Right ventricle myocardium superior (tissue), 1 donor: ENCODE data around the gene GADL1. TPM values are rescaled to one million over a fixed set of nuclear protein-coding genes. Genes with fewer than 3 reads are reported as not detected.

ENCODE experiments used
- ATAC-seq: fragments of 200-7000 bp; cut with Tn5 transposase; one replicate; pipeline ENCODE4 v1.9.1; 2020; ENCODE audit warnings: mild to moderate bottlenecking; ENCODE audit not compliant: poor library complexity
- DNase-seq: peaks from one replicate; pipeline ENCODE4 v3.0.0-alpha.2; 2020
- intact Hi-C: fragments of 100-400 bp; cut with DNase I; formaldehyde crosslinking; loops from one replicate; pipeline ENCODE4 v1.11.2; 2022
- total RNA-seq: library from RNA; stranded (reverse); fragmentation: NEBNext Ultra II Directional; extraction: Animal tissue kit (Norgen Biotek cat#: 25700); gene quantifications from one replicate; pipeline ENCODE4 v1.2.1, GENCODE V29; 2021
- donor health status: DM: no; HTN: yes; CAD: no; lungs with severe emphysema.

The GADL1 gene
- total RNA-seq, 1 donor from 2014 or later = not detected

DNA sequence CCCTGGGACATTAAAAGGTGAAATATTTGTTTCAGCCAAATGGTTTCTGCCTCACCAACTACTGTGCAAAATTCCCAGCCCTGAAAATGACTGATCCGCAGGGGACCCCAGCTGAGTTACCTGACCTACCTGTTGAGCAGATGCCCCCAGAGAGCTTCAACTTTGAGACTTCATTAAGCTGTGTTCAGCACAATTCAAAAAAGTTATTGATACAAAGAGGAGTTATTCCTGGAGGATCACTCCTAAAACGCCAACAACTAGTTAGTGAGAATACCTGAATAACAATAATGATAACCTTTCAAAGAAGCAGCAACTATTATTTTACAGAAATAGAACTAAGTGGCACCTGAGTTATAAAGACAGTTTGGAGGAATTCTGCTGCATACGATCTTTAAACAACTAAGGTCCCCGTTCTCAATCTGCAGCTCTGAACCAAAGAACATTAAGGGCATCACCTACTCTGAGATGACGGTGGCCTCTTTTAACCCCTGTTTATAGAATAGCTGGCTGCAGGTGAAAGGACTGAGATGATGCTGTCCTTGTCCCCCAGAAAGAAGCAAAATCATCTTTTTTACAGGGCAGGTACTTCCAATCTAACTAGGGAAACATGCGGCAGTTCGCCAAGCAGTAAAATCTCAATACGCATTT, 659 bp downstream of the GADL1 start:
- DNase-seq = no peak
- no peak for ATAC-seq
- intact Hi-C loops = loop anchor here (10.0 kb wide), 1 partner anchor 119 kb away; no protein-coding TSS in a partner anchor

DNA sequence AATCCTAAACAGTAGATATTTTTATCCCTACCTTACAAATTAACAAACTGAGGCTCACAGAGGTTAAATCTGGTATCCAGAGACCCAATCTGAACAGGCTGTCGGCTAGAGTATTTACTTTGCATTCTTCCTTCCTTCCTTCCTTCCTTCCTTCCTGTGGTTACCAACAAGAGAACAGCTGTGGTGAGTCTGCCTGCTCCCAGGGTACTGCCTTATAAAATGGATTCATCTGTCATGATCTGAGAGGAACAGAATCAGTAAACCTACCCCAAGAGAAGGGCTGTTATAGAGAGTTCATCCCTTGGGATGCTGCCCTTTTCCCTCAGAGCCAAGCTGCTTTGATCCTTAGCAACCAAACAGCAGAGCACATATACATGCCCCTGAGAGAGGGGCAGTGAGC, 3.6 kb downstream of the GADL1 start:
- ATAC-seq (no peak), DNase-seq (no peak)
- intact Hi-C loops = loop anchor here (10.0 kb wide), 1 partner anchor 116 kb away; no protein-coding TSS in a partner anchor

DNA sequence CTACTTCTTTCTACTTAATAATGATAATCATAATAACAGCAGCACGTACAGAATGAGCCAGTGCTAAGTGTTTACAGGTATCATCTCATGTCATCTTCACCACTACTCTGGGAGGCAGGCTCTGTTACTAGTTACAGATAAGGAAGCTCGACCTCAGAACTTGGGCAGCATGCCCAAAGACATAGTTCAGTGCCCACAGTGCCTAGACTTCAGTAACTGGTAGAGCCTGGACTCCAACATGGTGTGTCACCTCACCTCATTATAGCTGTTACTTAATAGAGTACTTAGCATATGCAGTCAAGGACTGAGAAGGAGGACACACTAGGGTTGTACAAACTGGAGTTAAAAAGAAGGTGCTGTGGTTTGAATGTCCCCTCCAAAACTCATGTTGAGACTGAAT, 7.6 kb downstream of the GADL1 start:
- no peak for DNase-seq
- no peak for ATAC-seq

DNA sequence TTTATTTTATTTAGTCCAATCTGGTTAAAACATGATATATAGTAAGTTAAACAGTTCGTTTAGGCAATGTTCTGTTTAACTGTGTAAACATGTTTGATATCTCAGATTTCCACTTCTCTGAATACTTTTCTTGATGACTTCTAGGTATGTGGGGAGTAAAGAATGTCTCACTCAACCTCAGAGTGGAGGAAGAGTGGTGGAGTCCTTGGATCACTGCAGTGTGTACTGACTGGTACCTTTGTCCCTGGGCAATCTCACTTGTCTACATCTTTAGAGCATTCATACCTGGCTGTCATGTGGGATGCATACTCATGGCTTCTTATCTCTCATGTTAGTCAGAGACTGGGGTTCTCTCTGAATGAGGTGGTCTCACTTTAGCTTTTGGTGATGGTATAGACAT, 15.6 kb downstream of the GADL1 start:
- ATAC-seq (no peak), DNase-seq (no peak)
- intact Hi-C loops = no loop called here

More for the DNA sequence above, 7.6 kb downstream of the GADL1 start:
- intact Hi-C loops = no loop called here

DNA sequence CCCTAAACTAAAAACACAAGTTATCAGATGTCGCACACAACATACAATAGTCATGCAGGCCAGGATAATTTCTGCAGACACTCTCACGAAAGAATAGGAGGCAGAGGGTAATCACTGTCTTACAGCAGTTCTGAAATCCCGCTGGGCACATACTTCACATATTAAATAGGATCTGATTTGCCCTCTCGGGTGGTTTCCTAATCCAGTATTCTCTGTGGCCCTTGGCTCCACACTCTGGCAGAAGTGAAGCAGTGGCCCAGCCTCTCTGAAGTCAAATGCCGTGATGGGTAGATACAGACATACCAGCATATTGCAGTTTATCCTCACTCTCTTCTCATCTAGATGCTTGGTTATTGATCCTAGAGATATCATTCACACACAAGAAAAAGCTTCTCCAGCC, 19.0 kb downstream of the GADL1 start:
- DNase-seq = no peak
- ATAC-seq = no peak
- intact Hi-C loops = no loop called here

DNA sequence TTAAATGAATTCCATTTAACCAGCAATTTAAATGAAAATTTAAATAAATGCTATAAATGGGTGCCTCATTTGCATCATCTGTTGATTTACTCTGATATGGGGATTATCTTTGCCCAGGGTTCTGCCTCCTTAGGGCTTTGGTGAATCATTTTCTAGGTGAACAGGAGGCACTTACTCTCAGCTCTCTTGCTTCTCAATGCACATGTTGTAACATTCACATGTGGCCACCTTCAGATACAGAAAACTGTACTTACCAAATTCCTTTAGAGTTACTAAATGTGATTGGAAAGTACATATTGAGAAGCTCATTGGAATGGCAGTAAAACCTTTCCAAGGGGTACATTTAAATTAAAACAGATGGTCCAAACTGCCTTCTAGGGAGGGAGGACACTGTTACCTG, 20.8 kb downstream of the GADL1 start:
- DNase-seq = no peak
- ATAC-seq = no peak
- intact Hi-C loops = no loop called here

DNA sequence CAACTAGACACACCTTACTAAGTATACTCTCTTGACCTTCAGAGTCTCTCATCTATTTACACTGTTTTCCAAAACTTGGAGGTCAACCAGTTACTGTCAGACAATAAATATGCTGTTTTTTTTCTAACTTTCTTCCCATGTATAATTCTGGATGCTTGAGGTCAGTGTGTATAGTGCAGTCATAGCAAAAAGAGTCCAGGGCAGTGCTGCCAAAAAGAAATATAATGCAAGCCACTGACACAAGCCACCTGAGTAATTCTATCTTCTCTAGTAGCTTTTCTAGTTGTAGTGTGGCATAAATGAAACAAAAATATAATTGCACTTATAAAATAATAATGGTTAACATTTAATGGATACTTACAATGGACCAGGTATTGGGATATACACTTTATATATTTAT, 21.6 kb downstream of the GADL1 start:
- DNase-seq (no peak), ATAC-seq (no peak)
- intact Hi-C loops = no loop called here

DNA sequence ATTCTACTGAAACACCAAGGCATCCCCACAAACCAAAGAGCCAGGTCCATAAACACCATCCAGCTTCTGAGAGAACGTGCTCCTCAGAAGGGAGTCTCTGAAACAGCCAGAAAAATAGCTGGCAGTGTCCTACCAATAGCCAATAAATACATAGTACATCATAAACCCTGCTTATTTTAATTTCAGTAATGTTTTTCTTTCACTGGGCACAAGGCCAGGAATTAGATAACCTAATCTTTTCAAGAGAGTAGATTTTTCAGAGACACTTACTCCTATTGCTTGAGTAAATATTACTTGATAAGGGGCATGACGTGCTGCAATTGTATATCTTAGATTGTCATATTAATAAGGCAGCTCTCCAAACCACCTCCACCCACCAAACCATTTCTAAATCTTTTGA, 22.7 kb downstream of the GADL1 start:
- intact Hi-C loops = no loop called here
- DNase-seq (no peak), ATAC-seq (no peak)

DNA sequence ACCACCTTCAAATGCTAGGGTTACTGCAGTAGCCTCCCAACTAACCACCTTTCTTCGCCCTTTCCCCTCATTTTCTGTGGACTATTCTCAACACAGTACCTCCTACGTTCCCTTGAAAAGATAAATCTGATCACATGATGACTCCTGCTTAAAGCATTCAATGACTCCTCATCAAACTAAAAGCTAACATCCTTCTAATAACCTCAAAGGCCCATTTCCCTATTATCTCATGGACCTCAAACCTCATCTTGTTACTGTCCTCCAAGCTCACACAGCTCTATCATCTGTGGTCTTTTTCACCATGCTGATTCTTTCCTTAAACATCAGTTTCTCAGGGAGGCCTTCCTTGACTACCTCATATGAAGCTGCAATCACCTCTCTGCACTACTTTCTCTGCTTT, 29.6 kb downstream of the GADL1 start:
- intact Hi-C loops = no loop called here
- ATAC-seq = no peak
- no peak for DNase-seq

DNA sequence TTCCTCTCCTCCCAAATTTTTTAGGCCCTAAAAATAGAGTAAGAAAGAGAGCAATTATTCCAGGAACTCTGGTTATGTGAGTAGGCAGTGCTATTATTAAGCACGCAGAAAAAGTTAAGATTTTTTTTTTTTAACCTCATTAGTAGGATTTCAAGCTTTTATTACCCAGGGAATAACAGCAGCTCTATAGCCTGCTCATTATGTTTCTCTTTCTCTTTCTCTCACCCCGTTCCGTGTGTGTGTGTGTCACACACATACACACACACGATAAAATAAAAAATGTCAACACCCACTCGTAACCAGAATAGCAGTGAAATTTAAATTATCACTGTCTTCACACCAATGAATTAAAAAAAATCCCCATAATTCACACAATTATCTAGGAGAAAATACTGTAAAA, 30.3 kb downstream of the GADL1 start:
- intact Hi-C loops = no loop called here
- DNase-seq (no peak), ATAC-seq (no peak)

DNA sequence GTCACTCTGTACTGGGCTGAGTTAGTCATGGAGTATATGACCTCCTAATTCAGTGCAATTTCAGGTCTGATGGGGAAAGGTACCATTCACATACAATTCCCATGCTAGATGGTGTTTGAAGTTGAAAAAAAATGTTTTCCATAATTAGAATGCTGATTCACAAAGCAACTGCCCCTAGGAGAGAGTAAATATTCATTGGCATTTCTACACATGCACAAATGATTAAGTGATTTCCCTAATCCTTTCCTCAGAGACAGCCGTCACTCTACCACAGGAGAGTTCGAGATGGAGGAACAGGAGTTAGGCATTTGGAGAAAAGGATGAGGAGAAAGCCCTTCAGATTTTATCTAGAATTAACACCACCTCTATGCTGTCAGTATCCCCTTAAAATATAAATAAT, 32.5 kb downstream of the GADL1 start:
- DNase-seq = no peak
- intact Hi-C loops = no loop called here
- no peak for ATAC-seq

DNA sequence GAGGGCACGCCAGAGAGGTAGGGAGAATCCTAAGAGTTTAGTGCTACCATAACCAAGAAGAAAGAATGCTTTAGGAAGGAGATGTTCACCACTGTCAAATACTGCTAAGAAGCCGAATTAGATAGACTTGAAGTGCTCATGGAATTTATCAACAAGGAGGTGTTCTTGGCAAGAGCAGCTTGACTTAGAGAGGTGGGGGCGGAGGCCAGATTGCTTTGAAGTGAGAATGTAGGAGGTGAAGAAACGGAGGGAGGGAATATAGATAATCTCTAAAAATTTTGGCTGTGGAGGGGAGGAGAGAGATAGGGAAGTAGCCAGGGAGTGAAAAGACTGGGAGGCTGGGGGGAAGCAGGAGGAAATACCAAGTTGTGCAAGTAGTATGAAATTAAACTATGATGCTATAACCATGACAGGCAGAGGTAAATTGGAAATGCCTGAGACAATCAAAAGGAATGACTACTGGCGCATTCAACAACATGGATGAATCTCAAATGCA, 35.5 kb downstream of the GADL1 start:
- no peak for ATAC-seq
- no peak for DNase-seq
- intact Hi-C loops = no loop called here

DNA sequence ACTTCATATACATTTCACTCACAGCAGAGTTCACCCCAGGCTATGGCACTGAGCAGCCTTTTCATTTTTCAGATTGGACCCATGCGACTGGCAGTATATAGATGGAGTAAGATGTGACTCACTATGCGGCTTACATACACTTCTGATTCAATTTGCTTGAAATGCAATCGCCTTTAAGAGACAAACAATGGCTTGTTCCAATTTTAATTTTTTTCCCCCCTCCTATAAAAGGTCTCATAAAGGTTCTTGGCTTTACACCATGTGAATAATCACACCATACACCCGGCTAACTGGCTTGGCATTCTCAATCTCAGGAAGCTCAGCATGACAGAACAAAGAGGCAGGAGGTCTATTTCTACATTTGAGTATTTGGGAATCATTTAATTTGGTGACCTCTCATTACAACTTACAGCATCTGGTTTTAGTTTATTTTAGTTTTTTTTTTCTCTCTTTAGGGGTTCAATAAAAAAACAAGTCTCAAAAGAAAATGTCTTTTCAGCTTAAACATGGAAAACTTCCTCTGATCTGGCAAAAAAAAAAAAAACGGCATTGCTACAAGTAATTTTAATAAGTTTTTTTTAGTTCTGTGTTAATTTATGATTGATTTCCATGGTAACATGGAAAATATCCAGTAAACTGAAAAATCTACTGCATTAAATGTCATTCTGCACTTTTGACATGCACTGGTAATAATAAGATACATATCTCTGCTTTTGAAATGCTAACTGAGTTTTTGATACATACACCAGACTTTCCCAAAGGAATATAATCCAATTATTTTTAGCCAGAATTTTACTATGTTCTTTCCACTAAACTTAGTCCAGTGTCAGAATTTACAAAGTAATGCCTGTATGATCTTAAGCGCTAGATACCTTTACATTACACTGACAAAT, 38.8 kb downstream of the GADL1 start:
- intact Hi-C loops = no loop called here
- DNase-seq = no peak
- no peak for ATAC-seq

DNA sequence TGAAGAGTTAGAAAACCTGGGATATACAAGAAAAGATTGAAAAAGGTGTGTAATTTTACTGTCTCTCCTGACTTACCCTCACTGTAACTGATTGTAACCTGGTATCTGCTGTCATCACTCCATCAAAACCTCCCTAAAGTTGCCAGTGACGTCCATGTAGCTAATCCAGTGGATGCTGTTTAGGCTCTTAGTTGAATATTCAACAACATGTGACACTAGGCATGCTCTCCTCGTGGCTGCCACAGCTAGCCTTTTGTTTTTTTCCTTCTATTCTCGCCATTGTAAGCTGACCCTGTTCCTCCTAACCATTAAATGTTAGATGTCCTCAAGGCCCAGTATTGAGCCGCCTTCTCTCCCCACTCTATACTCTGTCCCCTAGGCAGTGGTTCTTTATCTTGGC, 41.6 kb downstream of the GADL1 start:
- intact Hi-C loops = no loop called here
- DNase-seq (no peak), ATAC-seq (no peak)

DNA sequence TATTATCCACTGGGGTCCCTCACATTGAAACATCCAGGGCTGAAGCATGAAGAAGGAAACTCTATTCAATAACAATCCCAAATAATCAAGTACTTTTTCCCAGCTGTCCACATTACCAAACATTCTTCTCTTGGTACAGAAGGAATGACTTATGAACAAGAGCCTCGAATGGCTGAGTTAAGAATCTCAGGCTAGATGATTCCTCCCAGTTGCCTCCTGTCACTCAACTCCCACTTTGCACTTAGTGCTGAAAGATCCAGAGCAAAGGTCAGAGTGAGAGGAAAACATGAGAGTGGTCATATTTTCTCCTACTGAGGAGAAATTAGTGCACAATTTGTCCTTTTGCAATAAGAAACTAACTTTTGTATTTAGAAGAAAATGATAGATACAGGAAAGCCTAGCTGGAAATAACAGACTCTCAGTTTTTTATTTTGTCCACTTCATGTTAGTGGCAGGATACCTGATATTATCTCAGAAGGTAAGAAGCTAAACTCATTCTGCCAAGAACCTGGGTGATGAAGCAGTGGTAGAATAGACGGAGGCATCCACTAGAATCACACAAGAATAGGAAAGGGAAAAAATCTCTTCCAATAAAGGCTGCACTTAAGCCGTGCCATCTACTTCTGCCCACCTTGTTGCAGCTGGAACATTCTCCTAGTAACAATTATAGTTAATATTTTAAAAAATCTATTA, 46.2 kb downstream of the GADL1 start:
- intact Hi-C loops = no loop called here

DNA sequence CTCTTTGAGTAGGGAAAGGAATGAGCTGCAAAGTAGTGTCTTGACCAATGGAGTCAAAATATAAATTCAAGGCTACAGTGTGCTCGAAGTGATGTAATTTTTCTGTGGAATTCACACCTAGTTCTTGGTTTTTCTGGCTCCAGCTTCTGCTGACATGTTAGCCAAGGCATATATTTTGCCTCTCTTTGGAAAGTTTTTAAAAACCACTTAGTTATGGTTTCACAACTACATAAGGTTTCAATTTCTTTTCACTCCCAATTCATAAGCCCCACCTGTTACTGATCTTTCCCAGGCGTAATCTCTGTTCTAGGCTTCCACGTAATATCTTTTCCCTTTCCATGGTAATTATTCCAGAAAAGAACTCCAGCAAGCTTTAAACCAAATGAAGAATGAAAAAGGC, 46.9 kb downstream of the GADL1 start:
- intact Hi-C loops = no loop called here
- ATAC-seq (no peak), DNase-seq (no peak)

More for the DNA sequence above, 46.2 kb downstream of the GADL1 start:
- DNase-seq = no peak
- ATAC-seq = no peak

DNA sequence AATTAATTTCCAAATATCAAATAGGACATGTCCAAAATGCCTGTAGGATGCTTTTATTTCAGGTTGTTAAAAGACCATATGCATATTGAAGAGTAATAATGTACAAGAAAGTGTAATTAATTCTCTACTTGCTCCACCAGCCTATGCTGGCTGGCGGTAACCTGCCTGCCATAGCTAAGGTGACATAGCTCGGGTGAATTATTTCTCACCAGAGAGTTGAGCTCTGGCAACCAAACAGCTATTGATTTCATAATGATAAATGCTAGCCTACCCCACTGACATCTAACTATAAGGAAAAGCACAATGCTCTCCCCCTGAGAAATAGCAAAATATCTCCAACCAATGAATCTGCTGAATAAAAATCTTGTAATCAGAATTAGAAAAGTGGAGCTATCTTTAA, 48.9 kb downstream of the GADL1 start:
- ATAC-seq (no peak), DNase-seq (no peak)
- intact Hi-C loops = no loop called here

DNA sequence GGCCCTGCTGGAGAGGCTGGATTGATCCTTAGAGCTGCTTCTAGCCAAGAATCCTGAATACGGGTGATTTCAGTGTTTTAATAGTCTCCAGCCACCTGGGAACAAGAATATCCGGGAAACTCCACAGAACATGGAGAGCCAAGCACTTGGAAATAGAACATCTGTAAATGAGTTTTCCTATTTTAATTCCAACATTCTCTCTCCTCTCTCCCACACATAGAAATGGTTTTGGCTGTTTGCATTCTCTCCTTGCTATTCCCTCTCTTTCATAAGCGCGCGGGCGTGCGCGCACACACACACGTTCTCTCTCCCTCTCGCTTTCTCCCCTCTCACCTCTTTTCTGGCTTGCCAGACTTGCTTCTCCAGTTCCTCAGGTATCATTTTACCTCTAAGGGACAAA, 50.6 kb downstream of the GADL1 start:
- no peak for ATAC-seq
- intact Hi-C loops = no loop called here
- no peak for DNase-seq

DNA sequence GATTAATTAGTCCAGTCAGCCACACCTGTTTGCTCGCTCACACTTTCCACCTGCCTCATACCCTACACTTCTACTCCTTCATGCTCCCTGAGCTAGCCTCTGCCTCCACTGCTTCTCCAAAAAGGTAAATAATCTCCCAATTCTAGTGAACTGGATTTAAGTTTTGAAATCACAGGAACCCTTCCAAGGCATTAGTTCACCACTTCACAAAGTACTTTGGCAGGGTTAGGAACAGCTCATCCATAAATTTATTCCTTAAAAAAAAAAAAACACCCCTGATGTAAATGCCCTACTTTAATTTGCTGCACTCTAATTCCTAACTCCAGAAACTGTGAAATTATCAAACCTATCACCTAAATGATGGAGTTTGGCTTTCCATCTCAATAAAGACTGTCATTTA, 58.3 kb downstream of the GADL1 start:
- DNase-seq (no peak), ATAC-seq (no peak)
- intact Hi-C loops = no loop called here

DNA sequence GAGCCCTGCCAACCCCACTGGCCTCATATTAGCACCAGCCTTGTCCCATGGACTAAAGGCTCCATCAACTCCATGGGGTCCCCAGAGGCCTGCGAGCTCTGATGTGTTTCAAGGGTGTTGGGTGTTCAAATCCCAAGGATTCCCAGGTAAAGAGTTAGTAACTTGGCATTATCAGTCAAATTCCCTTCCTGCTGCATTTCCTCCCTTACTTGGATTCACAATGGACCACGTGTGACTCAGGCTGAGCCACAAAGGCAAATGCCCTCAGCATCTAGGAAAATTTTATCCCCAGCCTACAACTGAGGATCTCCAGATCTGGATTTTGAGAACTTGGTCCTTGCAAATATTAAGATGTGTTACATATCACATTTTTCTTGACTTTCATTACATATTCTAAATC, 58.8 kb downstream of the GADL1 start:
- intact Hi-C loops = no loop called here
- DNase-seq (no peak), ATAC-seq (no peak)
